Right lobe of liver (tissue), 4 donors: Measurements from ENCODE around the gene MARCHF6.
"Not testable (repeated sequence)": the region's sequence is repeated elsewhere in the genome, so short reads cannot be mapped to it uniquely, and the experiment has no call there.

Experiments used
- CTCF ChIP-seq, 4 donors: fragments of 200-600 bp in 3 of 4; fragments of 450-650 bp in 1 of 4; IDR thresholded peaks; one replicate each; pipeline versions ENCODE4 v1.5.1 to v1.8.0; 2016 to 2022; ENCODE audit warnings: antibody characterized with exemption in 4 of 4, mild to moderate bottlenecking in 2 of 4
- POLR2A ChIP-seq: fragments of 450-650 bp; IDR thresholded peaks from one replicate; pipeline ENCODE4 v1.6.1; 2017; ENCODE audit warnings: antibody characterized with exemption, mild to moderate bottlenecking
- donor health status: DM: no; HTN: no; CAD: no.
- donor health status: DM: no; HTN: no; CAD: no.
- donor health status: DM: no; HTN: yes; CAD: no.

- TF ChIP-seq CTCF (IDR thresholded peaks at IDR 0.05); POLR2A: not testable (repeated sequence)
Observed at GRCh38 chr5:10375146-10375545, 21.7 kb downstream of the MARCHF6 start.
